ENCODE measurements around the gene NCLN. TPM values are rescaled to one million over a fixed set of nuclear protein-coding genes. Genes with fewer than 3 reads are reported as not detected.
"Not testable (repeated sequence)": the region's sequence is repeated elsewhere in the genome, so short reads cannot be mapped to it uniquely, and the experiment has no call there.

Gene NCLN
- total RNA-seq, 1 donor from 2014 or later: 61.1 TPM

DNA sequence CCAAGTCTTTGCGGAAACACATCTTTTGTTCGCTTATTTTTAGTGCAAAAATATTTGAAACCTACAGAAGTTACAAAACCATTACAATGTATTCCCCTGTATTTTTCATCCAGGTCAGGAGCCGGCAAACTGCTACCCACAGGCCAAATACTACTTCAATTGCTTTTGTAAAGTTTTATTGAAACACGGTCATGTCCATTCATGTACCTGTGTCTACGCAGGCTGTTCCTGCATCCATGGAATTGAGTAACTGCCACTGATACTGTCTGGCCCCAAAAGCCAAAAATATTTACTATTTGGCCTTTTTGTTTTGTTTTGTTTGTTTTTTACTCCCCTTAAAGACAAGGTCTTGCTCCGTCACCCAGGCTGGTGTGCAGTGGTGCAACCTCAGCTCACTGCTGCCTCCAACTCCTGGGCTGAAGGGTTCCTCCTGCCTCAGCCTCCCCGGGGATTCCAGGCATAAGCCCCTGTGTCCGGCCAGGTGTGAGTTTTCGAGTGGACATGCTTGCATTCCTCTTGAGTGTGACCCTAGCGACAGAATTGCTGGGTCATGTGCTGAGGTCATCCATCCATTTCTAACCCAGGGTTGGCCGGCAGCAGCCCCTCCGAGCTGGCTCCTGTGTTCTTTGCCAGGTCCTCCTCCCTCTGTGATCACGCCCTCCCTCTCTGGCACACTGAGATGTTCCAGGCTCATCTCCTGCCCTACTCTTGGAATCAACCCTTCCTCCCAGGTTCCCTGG lies 18.0 kb upstream of the NCLN start:
- CTCF ChIA-PET: no interaction called here
- TF ChIP-seq, protein P1, sequence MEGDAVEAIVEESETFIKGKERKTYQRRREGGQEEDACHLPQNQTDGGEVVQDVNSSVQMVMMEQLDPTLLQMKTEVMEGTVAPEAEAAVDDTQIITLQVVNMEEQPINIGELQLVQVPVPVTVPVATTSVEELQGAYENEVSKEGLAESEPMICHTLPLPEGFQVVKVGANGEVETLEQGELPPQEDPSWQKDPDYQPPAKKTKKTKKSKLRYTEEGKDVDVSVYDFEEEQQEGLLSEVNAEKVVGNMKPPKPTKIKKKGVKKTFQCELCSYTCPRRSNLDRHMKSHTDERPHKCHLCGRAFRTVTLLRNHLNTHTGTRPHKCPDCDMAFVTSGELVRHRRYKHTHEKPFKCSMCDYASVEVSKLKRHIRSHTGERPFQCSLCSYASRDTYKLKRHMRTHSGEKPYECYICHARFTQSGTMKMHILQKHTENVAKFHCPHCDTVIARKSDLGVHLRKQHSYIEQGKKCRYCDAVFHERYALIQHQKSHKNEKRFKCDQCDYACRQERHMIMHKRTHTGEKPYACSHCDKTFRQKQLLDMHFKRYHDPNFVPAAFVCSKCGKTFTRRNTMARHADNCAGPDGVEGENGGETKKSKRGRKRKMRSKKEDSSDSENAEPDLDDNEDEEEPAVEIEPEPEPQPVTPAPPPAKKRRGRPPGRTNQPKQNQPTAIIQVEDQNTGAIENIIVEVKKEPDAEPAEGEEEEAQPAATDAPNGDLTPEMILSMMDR (IDR thresholded peaks at IDR 0.05): no peak
- H3K36me3 Mint-ChIP-seq (ENCODE audit: low read depth): no peaks in the 10 kb centered on the region
- no peak overlapping the region for H3K4me3 Mint-ChIP-seq
- ATAC-seq (ENCODE audit: low read depth) (no peak), DNase-seq (no peak)
- H3K27ac Mint-ChIP-seq: no peak overlapping the region
- no peaks in the 10 kb centered on the region for H3K9me3 Mint-ChIP-seq
- intact Hi-C loops (cut with micrococcal nuclease): no loop called here
- H3K4me1 Mint-ChIP-seq: peaks cover 56% of the 10 kb centered on the region
- POLR2A ChIA-PET: interaction anchor here (1.1 kb wide), 1 partner anchor 11 kb away, joined by 3 read pairs; the partner anchor contains the start of gene S1PR4
- H3K27me3 Mint-ChIP-seq: no peaks in the 10 kb centered on the region

DNA sequence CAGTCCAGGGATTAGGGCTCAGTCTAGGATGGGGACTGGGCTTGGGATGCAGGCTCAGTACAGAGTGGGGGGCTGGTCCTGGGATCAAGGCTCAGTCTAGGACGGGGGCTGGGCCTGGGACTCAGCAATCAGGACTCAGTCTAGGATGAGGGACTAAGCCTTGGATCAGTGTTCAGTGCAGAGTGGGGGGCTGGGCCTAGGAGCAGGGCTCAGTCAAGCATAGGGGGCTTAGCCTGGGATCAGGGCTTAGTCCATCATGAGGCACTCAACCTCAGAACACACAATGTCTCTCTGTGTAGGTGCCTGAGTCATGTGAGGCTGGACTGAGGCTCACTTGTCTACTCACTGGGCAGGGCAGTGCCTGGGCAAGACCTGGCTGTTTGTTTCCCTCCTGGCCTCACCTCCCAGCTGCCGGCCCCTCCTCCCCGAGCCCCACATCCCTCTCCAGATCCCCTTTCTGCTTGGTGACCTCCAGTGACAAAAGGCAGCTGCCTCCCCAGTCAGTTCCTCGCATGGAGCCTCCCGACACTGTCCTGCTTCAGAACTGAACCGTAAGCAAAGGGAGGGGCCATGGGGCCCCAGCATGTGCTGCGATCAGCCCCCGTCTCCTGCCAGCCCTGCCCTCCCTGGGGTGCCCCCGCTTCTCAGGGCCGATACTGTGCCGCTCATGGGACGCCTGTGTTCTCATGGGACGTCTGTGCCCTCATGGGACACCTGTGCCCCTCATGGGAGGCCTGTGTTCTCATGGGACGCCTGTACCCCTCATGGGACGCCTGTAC lies 13.6 kb upstream of the NCLN start:
- DNase-seq (no peak), ATAC-seq (ENCODE audit: low read depth) (peak; percentile 76)
- Mint-ChIP-seq H3K4me1 (peaks cover 54% of the 10 kb centered on the region), H3K27ac (peak overlapping the region; percentile 85), H3K36me3 (ENCODE audit: low read depth) (peaks cover 2% of the 10 kb centered on the region), H3K27me3 (no peaks in the 10 kb centered on the region), H3K4me3 (peak overlapping the region; percentile 57), H3K9me3 (no peaks in the 10 kb centered on the region)
- TF ChIP-seq, protein P1 (IDR thresholded peaks at IDR 0.05): no peak
- POLR2A ChIA-PET: interaction anchor here (1.0 kb wide), 1 partner anchor 137 kb away, joined by 3 read pairs; no protein-coding TSS in a partner anchor
- intact Hi-C loops (cut with micrococcal nuclease): no loop called here
- CTCF ChIA-PET: no interaction called here

DNA sequence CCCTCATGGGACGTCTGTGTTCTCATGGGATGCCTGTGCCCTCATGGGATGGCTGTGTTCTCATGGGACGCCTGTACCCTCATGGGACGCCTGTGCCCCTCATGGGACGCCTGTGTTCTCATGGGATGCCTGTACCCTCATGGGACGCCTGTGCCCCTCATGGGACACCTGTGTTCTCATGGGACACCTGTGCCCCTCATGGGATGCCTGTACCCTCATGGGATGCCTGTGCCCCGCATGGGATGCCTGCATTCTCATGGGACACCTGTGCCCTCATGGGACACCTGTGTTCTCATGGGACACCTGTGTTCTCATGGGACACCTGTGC lies 13.1 kb upstream of the NCLN start:
- intact Hi-C loops (cut with micrococcal nuclease); H3K9me3 Mint-ChIP-seq; POLR2A ChIA-PET; H3K27me3 Mint-ChIP-seq; ATAC-seq (ENCODE audit: low read depth); CTCF ChIA-PET; H3K36me3 Mint-ChIP-seq (ENCODE audit: low read depth): not testable (repeated sequence)
- peak overlapping the region; percentile 85 for H3K27ac Mint-ChIP-seq
- H3K4me3 Mint-ChIP-seq: peak overlapping the region; percentile 57
- peaks cover 55% of the 10 kb centered on the region for H3K4me1 Mint-ChIP-seq
- peak; percentile 67 for DNase-seq

DNA sequence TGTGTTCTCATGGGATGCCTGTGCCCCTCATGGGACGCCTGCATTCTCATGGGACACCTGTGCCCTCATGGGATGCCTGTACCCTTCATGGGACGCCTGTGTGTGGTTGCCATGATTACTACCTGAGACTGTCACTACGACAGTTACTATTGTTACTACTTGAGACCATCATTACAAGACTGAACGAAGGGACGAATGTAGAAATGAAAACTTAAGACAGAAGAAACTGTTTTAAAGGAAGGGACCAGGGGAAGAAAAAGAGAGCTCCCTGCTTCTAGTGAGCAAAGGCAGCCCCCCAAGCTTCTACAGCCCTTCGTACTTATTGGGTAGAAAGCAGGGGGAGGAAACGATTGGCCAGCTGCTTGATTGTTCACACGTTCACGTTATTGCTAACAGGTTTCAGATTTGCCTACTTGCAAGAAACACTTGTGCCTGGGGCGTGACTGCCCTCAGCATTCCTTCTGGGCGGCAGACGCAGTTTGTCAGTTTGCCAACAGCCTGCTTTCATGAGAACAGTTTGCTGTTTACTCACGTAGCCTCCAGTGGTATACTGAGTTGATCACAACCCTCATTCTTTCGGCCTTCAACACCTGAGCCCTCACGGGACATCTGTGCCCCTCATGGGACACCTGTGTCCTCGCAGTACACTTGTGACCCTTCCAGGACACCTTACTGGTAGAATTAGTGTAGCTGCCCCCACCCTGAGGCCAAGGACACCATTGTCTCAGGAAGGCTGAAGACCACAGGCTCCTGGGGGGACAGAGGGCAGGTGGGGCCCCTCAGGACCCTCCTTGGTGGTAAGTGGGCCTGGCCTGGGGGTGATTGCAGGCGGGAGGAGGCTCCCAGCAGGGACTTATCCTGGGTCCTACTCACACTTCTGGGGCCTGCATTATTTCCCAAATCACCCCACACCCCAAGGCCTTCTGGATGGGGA lies 9.7 kb upstream of the NCLN start:
- Mint-ChIP-seq H3K36me3 (ENCODE audit: low read depth) (peaks cover 14% of the 10 kb centered on the region), H3K4me1 (peaks cover 56% of the 10 kb centered on the region), H3K27ac (peak overlapping the region; percentile 87), H3K4me3 (peak overlapping the region; percentile 6), H3K9me3 (no peaks in the 10 kb centered on the region), H3K27me3 (no peaks in the 10 kb centered on the region)
- CTCF ChIA-PET: no interaction called here
- intact Hi-C loops (cut with micrococcal nuclease): loop anchor here (5.0 kb wide), 2 partner anchors 114 to 199 kb away; partner anchors contain the start of genes TLE5 and TLE6
- POLR2A ChIA-PET: interaction anchor here (0.6 to 1.0 kb wide), 2 partner anchors 10 to 293 kb away, joined by 3 to 8 read pairs; partner anchors contain the start of gene NCLN
- TF ChIP-seq, protein P1 (IDR thresholded peaks at IDR 0.05): no peak
- ATAC-seq (ENCODE audit: low read depth): no peak
- no peak for DNase-seq

DNA sequence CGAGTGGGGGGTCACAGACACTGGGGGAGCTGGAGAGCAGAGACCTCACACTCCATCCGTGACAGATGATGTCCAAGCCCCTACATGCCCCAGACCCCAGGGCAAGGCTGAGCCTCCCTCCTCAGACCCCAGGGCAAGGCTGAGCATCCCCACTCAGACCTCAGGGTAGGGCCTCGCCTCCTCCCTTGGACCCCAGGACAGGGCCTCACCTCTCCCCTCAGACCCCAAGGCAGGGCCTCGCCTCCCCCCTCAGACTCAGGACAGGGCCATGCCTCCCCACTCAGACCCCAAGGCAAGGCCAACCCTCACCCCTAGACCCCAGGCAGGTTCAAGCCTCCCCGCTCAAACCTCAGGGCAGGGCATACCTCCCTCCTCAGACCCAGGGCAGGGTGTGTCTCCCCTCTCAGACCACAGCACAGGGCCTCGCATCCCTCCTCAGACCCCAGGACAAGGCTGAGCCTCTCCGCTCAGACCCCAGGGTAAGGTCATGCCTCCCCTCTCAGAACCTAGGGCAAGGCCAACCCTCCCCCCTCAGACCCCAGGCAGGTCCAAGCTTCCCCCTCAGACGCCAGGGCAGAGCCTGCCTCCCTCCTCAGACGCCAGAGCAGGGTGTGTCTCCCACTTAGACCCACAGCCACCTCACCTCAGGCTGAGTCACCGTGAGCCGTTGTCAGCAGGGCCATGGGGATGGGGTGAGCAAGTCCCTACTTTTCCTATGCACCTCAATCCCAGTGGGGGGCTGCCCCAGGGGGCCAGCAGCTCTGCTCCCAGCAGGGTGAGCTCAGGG lies 8.8 kb upstream of the NCLN start:
- Mint-ChIP-seq H3K27ac (peak overlapping the region; percentile 87), H3K4me3 (peak overlapping the region; percentile 35), H3K36me3 (ENCODE audit: low read depth) (peaks cover 16% of the 10 kb centered on the region), H3K27me3 (no peaks in the 10 kb centered on the region), H3K9me3 (no peaks in the 10 kb centered on the region), H3K4me1 (peaks cover 55% of the 10 kb centered on the region)
- ATAC-seq (ENCODE audit: low read depth): no peak
- ChIA-PET CTCF (no interaction called here), POLR2A (no interaction called here)
- intact Hi-C loops (cut with micrococcal nuclease): loop anchor here (5.0 kb wide), 2 partner anchors 115 to 200 kb away; partner anchors contain the start of genes TLE5 and TLE6
- DNase-seq: no peak
- TF ChIP-seq, protein P1 (IDR thresholded peaks at IDR 0.05): no peak
